ENCODE data around the gene CDC123.
A peak's percentile ranks its signal among the peaks of the same experiment; 100 is the strongest.
"Not testable (repeated sequence)": the region's sequence is repeated elsewhere in the genome, so short reads cannot be mapped to it uniquely, and the experiment has no call there.

Gene CDC123

DNA sequence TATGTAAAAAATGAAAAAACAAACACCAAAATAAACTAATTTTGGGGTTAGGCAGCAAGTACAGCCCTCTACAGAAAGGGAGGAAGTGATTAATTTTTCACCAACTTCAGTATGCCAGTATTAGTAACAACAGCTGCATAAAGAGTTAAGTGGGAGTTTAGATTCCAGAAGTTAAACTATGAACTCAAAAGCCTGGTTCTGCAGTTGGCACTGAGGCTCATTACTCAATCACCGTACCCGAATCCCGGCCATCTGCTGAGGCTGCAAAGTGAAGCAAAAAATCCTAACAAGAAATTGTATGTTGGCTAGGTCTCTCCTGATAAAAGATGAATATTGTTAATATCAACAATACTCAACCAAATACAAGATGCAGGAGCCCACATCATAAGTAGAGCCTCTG lies 4.3 kb upstream of the CDC123 start:
- DNase-seq (ENCODE audit: low spot score) = peak; percentile 41

DNA sequence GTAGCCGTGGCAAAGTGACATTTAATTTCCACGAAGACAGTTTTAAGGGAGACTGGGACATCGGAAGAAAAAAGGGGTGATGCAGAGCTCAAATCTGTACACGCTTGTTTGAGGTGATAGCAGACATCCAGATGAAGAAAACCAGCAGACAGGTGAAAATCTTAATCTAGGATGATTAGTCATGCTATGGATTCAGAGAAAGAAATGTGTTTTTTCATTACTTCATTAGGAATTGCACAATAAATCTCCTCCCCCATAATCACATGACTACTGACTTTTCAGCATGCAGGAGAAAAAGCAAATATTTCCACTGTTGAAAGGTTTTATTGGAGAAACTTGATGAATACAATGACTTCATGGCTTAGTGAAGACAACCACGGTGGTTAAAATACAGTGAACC lies 2.8 kb upstream of the CDC123 start:
- no peak for DNase-seq (ENCODE audit: low spot score)

DNA sequence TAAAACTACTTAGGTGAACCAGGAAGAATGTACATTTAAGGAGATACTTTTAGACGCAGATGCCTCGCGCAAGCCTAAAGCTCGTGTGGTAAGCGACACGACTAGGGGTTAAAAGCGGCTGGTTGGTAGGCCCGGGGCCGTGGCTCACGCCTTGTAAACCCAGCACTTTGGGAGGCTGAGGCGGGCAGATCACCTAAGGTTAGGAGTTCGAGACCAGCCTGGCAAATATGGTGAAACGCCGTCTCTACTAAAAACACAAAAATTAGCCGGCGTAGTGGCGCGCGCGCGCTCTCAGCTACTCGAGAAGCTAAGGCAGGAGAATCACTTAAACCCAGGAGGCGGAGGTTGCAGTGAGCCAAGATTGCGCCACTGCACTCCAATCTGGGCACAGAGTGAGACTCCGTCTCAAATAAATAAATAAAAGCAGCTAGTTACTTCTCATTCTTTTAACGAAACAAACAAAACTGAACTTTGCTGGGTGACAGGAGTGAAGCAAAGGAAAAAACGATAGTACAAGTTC lies 1.2 kb upstream of the CDC123 start:
- DNase-seq (ENCODE audit: low spot score) = no peak

DNA sequence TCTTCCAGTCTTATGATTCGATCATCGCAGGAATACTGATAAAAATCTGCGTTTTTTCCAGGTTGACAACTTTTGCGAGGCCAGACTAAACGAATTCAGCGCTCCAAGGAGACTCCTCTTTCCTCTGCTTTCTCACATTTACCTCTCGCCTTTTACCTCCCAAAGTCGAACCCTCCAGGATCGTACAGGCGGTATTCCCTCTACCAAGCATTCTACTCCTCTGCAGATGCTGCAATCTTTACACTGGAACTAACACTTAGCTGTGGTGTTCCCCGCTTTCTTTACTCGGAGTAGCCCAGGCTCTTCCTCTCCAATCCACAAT lies 746 bp upstream of the CDC123 start:
- no peak for DNase-seq (ENCODE audit: low spot score)

DNA sequence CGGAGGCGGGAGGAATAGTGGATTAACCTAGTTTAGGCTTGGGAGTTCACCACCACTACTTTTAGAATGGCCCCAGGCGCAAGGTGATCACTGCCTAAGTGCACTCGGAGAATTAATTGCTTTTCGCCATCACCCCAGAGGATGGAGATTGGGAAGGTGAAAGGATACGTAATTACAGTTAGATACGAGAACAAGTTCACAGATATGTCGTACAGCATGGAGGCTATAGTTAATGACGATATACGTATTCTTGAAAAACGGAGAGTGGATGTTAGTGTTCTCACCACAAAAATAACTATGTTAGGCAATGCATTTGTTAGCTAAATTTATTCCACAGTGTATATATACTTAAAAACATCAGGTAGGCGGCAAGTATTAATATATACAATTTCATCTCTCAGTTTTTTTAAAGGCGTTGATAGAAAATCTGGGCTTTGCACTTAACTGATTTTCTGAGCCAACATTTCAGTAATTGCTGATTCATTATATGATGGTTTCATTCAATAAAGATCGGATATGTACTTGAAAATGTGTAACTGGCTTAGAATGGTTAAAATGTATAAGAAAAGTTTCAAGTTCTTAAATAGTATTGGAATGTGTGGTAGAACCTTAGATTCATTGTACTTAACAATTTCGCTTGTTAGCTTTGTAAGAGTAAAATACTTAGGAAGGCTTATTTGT lies 683 bp downstream of the CDC123 start:
- DNase-seq (ENCODE audit: low spot score) = no peak

DNA sequence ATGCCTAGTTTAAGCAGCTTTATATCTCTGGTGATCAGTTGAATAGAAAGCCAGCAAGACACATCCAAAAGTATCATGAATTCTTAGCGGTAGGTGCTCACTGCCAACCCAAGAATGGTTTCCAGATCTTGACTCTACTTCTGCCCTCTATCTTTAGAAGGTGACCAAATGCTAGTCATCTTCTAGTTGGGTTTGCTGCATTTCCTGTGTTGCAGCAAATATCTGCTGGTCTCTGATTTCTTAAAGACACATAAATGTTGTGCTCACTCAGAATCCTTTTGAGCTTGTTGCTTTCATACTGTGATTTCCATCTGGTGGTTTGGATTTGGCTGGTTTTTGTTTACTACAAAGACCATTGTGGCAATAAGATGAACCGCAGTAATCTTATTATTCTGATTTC lies 2.2 kb downstream of the CDC123 start:
- DNase-seq (ENCODE audit: low spot score) = no peak

DNA sequence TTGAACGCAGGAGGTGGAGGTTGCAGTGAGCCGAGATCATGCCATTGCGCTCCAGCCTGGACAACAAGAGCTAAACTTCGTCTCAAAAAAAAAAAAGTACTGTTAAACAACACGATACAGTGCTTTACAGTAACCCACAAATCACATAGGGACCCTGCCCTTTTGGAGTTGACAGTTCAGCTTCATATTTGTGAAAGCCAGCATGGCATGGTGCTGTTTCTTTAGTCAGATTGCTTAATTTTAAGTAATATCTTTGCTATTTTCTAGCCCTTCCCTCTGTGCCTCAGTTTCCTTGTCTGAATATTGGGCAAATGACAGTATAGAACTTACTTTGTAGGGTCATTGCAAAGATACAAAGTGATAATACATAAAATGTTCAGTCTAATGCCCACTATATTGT lies 4.9 kb downstream of the CDC123 start:
- DNase-seq (ENCODE audit: low spot score) = no peak

DNA sequence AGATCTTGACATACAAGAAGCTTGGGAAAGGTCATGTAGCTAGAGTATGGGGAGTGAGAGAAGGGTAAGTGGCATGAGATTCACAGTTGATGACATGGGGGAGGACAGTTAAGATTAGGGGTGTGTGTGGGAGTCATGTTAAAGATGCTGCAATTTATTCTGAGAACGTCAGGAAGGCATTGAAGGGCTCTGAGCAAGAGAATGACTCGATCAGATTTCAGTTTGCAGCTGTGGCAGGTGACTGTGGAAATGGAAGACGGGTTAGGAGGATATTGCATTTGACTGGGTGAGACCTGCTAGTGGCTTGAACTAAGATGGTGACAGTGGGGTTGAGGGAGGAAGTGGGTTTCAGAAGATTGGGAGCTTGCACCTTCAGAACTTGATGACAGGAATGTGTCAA lies 5.6 kb downstream of the CDC123 start:
- DNase-seq (ENCODE audit: low spot score) = no peak

DNA sequence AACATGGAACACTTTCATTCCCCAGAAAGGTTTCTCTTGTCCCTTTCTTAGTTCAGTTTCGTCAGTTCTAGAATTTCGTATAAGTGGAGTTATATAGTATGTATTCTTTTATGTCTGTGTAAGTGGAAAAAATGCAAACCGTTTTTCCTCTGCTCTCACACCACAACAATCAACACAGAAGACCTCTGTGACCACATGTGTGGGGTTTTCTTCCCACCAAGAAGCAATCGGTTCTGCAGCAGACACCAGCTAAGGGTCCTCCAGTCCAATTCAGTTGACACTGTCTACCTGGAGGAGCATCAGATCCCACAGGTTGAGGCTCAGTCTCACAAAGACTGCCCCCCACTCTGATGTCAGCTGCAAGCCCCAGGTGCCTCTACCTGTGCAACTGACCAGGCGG lies 6.2 kb downstream of the CDC123 start:
- DNase-seq (ENCODE audit: low spot score) = no peak

DNA sequence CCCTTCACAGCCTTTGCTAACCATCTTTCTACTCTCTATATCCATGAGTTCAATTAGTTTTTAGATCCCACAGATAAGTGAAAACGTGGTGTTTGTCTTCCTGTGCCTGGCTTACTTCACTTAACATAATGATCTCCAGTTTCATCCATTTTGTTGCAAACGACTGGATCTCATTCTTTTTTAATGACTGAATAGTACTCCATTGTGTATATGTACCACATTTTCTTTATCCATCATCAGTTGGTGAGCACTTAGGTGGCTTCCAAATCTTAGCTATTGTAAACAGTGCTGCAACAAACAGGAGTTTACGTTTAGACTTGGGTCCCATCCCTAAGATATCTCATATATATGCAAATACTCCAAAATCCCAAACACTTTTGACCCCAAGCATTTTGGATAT lies 9.1 kb downstream of the CDC123 start:
- no peak for DNase-seq (ENCODE audit: low spot score)

DNA sequence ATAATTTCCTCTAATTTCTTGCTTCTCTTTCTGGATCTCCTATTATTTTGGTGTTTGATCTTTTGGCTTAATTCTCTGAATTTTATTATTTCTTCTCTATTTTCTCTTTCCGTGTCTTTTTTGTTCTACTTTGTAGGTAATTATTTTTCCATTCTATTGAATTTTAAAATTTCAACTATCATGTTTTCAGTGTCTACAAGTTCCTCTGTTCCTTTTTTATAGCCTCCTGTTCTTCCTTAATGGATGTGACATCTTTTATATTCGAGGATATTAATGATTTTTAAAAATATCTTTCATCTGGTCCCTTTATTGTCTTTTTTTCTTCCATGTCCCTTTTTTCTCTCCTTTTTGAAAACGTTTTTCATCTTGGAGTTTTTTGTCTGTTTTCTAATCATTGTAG lies 11.1 kb downstream of the CDC123 start:
- DNase-seq (ENCODE audit: low spot score) = no peak

DNA sequence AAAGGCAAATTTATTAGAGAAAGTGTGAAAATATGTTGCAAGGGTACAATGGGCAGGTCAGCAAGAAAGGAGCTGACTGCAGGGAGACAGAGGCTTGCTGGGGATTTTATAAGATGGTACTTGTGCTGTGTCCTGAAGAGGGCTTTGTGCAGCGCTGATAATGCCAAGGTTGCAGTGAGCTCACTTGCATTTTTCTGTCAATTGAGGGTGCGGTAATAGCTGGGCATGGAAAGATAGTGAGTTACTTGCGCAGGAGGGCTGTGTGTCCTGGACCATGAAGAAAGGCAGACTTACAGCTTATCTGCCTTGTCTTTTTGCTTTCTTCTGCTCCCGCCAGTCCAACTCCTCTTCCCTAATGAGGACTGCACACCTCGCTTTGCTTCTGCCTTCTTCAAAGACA lies 12.5 kb downstream of the CDC123 start:
- DNase-seq (ENCODE audit: low spot score) = no peak

DNA sequence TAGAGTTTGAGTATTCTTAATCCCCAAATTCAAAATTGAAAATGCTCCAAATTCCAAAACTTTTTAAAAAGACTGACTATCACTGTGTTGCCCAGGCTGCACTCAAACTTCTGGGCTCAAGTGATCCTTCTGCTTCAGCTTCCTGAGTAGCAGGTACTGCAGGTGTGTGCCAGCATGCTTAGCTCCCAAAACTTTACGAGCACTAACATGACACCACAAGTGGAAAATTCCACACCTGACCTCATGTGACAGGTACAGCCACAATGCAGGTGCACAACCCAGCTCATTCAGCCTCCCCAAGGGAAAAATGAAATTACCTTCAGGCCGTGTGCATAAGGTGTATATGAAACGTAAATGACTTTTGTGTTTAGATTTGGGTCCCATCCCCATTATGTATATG lies 16.5 kb downstream of the CDC123 start:
- DNase-seq (ENCODE audit: low spot score) = no peak

DNA sequence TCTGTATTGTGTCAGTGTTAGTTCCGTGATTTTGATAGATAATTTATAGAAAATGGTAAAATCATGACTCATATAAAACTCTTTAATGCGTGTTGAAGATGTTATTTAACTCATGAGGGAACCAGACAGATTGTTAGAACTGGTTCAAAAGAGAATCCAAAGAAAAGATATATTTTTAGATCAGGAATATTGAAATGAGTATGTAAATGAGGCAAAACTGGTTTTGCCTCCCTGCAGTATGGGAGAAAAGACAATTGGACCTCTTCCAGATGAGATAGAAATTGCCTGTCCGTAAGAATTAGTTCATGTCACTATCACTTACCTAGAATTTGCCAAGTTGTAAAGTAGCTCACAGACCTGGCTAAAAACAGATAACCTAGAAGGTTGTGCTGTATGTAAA lies 17.6 kb downstream of the CDC123 start:
- DNase-seq (ENCODE audit: low spot score) = no peak

DNA sequence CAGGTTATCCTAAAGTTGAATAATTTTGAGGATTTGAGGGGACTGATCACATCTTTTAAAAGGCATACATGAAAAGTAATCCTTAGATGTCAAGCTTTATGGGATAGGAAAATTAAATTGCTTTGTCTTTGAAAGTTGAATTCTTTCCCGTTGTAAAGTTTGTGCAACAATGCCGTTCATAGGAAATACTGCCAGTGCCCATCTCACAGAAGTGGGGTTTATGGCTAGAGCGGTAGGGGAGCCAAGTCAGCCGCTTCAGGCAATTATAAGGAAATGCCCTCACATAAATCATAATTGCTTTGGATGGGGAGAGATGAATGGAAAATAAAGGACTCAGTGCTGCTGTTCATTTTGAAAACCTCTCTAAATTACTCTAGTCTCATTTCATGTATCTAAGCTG lies 18.1 kb downstream of the CDC123 start:
- no peak for DNase-seq (ENCODE audit: low spot score)

DNA sequence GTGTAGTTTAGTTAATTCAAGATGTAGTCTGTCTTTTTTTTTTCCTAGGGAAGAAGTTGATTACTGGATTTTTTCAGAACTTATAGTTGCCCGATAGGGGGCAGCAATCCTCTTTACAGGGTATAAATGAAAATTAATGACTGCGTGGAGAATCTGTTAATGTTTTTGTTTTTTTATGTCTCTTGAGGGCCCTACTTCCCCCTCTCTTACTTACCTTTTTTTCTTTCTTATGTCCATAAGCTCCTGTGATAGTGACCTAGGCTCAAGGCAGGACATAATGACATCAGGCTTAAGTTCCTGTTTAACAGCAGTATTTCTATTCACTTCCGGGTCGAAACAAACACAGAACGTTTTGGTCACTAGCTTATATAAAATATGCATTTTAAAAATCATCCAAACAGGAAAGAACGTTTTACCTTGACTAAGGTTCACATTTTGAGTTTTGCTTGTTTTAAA lies 18.8 kb downstream of the CDC123 start:
- DNase-seq (ENCODE audit: low spot score) = peak; percentile 38

DNA sequence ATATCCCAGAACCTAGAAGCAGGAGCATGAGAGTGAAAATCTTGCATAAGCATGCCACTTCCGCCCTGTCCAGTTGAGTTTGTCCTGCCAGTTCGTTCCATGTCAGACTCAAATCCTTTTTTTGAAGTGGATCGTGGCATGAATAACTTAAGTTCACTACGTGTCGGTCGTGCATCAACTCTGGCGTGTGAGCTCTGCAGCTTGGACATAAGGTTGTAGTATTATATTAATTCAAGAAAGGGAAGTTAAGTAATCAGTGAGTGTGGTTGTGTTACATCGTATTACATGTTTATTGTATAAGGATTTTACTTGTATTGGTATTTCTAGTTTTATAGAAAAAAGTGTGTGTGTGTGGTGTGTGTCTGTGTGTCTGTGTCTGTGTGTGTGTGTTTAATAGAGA lies 23.0 kb downstream of the CDC123 start:
- no peak for DNase-seq (ENCODE audit: low spot score)

DNA sequence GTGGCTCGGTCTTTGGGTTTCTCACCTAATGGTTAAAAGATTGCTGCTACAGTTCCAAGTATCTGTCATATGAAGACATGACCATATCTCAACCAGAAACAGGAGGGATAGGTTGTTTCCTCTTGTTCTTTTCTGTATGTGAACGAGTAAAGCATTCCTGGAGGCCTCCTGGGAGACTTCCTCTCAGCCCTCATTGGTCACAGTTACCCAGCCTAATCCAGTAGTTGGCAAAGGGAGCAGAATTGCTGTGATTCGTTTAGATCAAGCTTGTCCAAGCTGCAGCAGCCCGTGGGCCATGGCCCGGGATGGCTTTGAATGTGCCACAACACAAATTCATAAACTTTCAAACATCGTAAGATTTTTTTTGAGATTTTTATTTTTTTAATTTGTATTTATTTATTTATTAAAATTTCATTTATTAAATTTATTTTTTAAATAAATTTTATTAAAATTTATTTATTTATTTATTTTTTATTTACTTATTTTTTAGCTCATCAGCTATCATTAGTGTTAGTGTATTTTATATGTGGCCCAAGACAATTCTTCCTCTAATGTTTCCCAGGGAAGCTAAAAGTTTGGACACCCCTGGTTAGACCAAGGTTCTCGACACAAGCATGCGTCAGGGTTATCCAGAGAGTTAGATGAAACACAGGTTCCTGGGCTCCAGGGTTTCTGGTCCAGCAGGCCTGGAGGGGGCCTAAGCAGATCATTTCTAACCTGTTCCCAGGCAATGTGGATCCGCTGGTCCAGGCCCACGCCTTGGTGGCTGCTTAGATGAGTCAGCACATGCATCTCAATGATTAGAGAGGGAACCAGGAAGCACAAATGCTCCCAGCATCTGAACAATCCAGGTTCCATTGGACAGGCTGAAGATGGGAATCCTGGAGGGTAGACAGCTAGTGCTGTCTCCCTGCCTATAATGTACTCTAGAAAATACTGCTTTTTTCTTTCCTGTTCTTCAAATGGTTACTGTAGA lies 25.6 kb downstream of the CDC123 start:
- no peak for DNase-seq (ENCODE audit: low spot score)

DNA sequence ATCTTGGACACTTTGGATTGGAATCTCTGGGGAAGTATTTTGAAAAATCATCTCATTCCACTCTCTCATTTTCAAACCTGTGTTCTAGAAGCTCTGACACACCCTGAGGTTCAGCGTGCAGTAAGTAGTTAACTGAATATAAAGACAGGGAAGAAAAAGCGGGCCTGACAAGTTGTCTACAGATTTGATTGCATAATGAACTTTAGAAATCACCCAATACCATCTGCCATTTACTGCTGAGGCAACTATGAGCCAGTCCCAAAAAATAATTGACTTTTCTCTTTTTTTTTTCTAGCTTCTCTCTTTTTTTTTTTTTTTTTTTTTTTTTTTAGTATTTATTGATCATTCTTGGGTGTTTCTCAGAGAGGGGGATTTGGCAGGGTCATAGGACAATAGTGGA lies 29.5 kb downstream of the CDC123 start:
- no peak for DNase-seq (ENCODE audit: low spot score)

DNA sequence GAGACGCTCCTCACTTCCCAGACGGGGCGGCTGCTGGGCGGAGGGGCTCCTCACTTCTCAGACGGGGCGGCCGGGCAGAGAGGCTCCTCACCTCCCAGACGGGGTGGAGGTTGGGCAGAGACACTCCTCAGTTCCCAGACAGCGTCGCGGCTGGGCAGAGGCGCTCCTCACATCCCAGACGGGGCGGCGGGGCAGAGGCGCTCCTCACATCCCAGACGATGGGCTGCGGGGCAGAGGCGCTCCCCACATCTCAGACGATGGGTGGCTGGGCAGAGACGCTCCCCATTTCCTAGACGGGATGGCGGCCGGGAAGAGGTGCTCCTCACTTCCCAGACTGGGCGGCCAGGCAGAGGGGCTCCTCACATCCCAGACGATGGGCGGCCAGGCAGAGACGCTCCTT lies 30.4 kb downstream of the CDC123 start:
- not testable (repeated sequence) for DNase-seq (ENCODE audit: low spot score)

DNA sequence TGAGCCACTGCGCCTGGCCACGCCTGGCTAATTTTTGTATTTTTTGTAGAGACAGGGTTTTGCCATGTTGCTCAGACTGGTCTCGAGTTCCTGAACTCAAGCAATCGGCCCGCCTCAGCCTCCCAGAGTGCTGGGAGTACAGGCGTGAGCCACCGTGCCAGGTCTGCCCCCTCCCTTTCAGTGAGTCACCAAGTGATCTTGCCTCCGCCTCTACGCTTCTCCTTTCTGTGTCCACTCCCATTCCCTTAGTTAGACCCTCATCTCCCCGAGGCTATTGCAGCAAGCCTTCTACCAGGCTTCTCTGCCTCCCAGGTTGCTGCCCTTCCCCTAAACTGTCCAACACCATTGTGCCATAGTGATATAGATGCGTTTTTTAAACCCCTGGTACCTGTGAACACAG lies 32.9 kb downstream of the CDC123 start:
- no peak for DNase-seq (ENCODE audit: low spot score)

DNA sequence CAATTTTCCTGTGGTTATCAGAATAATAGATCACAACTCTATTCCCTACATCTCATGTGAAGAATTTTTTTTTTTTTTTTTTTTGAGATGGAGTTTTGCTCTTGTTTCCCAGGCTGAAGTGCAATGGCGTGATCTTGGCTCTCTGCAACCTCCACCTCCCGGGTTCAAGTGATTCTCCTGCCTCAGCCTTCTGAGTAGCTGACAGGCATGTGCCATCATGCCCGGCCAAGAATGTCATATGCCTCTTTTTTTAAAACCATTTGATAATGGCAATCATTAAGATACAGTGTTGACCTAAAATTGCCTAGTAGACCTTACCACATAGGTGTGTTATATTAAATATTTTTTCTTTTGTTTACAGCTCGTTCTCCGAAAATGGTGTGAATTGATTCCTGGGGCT lies 38.7 kb downstream of the CDC123 start:
- DNase-seq (ENCODE audit: low spot score) = not testable (repeated sequence)

DNA sequence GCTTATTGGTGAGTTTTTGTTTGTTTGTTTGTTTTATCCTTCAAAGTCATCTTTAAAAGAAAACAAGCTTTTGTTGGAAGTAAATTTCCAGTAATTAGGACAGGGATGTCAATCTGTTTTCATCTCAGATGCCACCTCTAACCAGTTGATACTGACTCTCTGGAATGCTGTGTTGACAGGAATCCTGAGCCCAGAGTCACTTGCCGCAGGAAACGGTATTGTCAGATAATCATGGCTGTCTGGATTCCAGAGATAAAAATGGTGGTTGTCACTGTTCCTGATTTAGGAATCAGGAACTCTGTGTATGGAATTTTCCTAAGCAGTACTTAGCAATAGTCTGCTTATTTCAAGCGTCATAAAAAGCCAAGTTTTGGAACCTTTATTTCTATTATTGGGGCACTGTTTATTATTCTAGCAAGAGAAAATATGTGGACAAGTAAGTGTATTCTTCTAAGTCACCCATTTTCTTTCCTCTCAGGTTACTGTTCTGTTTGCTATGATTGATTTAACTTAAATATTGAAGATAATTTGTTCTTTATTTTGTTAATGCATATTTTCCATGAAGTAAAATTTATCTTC lies 39.2 kb downstream of the CDC123 start:
- DNase-seq (ENCODE audit: low spot score) = no peak

Data from kidney capillary endothelial cell (primary cell).